MCF 10A (cell line): ENCODE data around the gene GTPBP6. TPM values are rescaled to one million over a fixed set of nuclear protein-coding genes. Genes with fewer than 3 reads are reported as not detected.
"Not testable (repeated sequence)": the region's sequence is repeated elsewhere in the genome, so short reads cannot be mapped to it uniquely, and the experiment has no call there.

Experiments used
- BruUV-seq: library from RNA; stranded (reverse); fragments of 400-500 nt; replicated peaks from 2 replicates; lab custom pipeline; 2021; lab: Mats Ljungman, UMichigan
- CTCF ChIA-PET: fragments of 300-600 bp; sonication (Branson Sonifier 250); formaldehyde crosslinking; extraction: SDS; loops from one replicate; lab custom pipeline; 2021; ENCODE audit warnings: antibody characterized with exemption, inconsistent platforms; lab: Yijun Ruan, JAX
- POLR2A ChIA-PET: fragments of 300-600, 350-650 bp; sonication (Branson Sonifier 250); formaldehyde crosslinking; extraction: SDS; loops from one replicate; lab custom pipeline; 2020; ENCODE audit warnings: antibody characterized with exemption, inconsistent platforms; lab: Yijun Ruan, JAX
- DNase-seq: peaks from one replicate; pipeline ENCODE4 v3.0.0-alpha.2; 2018; ENCODE audit not compliant: unreplicated experiment
- H3K27ac Mint-ChIP-seq: one replicate; pipeline ENCODE4 v1.8.0; 2022; ENCODE audit warnings: mild to moderate bottlenecking, low read depth, mixed read lengths; ENCODE audit not compliant: unreplicated experiment
- H3K27me3 Mint-ChIP-seq: one replicate; pipeline ENCODE4 v1.8.0; 2022; ENCODE audit warnings: mixed read lengths; ENCODE audit not compliant: insufficient read depth, unreplicated experiment
- H3K36me3 Mint-ChIP-seq: one replicate; pipeline ENCODE4 v1.8.0; 2022; ENCODE audit warnings: mild to moderate bottlenecking, moderate library complexity, mixed read lengths; ENCODE audit not compliant: insufficient read depth, unreplicated experiment
- H3K4me1 Mint-ChIP-seq: one replicate; pipeline ENCODE4 v1.8.0; 2022; ENCODE audit warnings: mixed read lengths; ENCODE audit not compliant: insufficient read depth, unreplicated experiment
- H3K4me3 Mint-ChIP-seq: one replicate; pipeline ENCODE4 v1.8.0; 2022; ENCODE audit warnings: mild to moderate bottlenecking, moderate library complexity, mixed read lengths; ENCODE audit not compliant: unreplicated experiment
- H3K9me3 Mint-ChIP-seq: one replicate; pipeline ENCODE4 v1.8.0; 2022; ENCODE audit warnings: mixed read lengths; ENCODE audit not compliant: unreplicated experiment
- intact Hi-C: fragments of 100-400 bp; cut with micrococcal nuclease; formaldehyde crosslinking; loops from 2 replicates; pipeline ENCODE4 v1.14.1; 2022
- total RNA-seq: library from RNA; stranded (reverse); gene quantifications from 2 replicates; pipeline ENCODE4 v1.2.3, GENCODE V29; 2022
- TF ChIP-seq, protein P1 (sequence below): fragments of 200-600 bp; IDR thresholded peaks from one replicate; pipeline ENCODE4 v1.8.0; 2022; ENCODE audit warnings: antibody characterized with exemption, mild to moderate bottlenecking; ENCODE audit not compliant: unreplicated experiment

GTPBP6 gene
- total RNA-seq, 1 experiment from 2014 or later = 73.4 TPM

DNA sequence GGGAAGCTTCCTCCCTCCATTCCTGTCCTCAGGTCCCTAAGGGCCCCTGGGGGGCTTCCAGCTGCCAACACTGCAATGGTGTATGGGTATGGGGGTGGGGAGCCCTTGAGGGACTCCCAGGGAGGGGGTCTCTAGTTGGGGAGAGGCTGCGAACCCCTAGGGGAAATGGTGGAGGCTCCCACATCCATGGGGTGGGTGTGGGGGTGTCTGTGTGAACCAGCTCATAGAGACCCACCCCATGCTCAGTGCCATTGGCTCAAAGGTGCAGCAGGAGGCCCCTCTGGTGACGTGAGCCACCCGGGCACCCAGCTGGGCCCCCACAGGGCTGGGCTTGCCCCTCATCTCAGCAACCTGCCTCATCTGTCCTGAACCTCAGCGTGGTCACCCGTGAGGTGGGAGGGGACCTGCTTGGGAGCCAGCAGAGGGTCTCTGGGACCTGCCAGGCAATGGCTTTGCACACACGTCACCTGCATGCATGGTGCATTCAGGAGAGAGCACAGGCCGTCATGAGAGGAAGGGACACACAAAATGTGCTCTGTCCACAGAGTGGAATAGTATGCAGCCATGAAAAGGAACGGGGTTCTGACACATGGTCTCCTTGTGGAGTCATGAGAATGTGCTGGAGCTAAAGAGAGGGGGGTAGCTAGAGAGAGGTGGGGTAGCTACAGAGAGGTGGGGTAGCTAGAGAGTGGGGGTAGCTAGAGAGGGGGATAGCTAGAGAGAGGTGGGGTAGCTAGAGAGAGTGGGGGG is 60.1 kb downstream of the GTPBP6 start:
- ChIA-PET POLR2A (no interaction called here), CTCF (no interaction called here)
- Mint-ChIP-seq H3K4me3 (no peak overlapping the region), H3K36me3 (no peaks in the 10 kb centered on the region), H3K4me1 (no peaks in the 10 kb centered on the region), H3K27me3 (no peaks in the 10 kb centered on the region), H3K9me3 (no peaks in the 10 kb centered on the region), H3K27ac (no peak overlapping the region)
- intact Hi-C loops = no loop called here
- TF ChIP-seq, protein P1, sequence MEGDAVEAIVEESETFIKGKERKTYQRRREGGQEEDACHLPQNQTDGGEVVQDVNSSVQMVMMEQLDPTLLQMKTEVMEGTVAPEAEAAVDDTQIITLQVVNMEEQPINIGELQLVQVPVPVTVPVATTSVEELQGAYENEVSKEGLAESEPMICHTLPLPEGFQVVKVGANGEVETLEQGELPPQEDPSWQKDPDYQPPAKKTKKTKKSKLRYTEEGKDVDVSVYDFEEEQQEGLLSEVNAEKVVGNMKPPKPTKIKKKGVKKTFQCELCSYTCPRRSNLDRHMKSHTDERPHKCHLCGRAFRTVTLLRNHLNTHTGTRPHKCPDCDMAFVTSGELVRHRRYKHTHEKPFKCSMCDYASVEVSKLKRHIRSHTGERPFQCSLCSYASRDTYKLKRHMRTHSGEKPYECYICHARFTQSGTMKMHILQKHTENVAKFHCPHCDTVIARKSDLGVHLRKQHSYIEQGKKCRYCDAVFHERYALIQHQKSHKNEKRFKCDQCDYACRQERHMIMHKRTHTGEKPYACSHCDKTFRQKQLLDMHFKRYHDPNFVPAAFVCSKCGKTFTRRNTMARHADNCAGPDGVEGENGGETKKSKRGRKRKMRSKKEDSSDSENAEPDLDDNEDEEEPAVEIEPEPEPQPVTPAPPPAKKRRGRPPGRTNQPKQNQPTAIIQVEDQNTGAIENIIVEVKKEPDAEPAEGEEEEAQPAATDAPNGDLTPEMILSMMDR = no peak
- DNase-seq = no peak
- BruUV-seq = no TSS peak

- Mint-ChIP-seq H3K9me3 (peaks cover under 1% of the 10 kb centered on the region), H3K4me1 (no peaks in the 10 kb centered on the region), H3K36me3 (no peaks in the 10 kb centered on the region), H3K27ac (no peak overlapping the region), H3K4me3 (no peak overlapping the region), H3K27me3 (no peaks in the 10 kb centered on the region)
- BruUV-seq = no TSS peak
- DNase-seq = no peak
- ChIA-PET POLR2A (no interaction called here), CTCF (no interaction called here)
- intact Hi-C loops = no loop called here
- TF ChIP-seq, protein P1 = no peak
These were observed 60.8 kb downstream of the GTPBP6 start for GRCh38 chrX:257681-258289.

- H3K36me3 Mint-ChIP-seq, CTCF ChIA-PET, H3K4me1 Mint-ChIP-seq, H3K4me3 Mint-ChIP-seq, POLR2A ChIA-PET, H3K27me3 Mint-ChIP-seq, H3K27ac Mint-ChIP-seq, intact Hi-C loops, H3K9me3 Mint-ChIP-seq, DNase-seq, BruUV-seq: not testable (repeated sequence)
These were observed 61.5 kb downstream of the GTPBP6 start for GRCh38 chrX:257054-257453.

DNA sequence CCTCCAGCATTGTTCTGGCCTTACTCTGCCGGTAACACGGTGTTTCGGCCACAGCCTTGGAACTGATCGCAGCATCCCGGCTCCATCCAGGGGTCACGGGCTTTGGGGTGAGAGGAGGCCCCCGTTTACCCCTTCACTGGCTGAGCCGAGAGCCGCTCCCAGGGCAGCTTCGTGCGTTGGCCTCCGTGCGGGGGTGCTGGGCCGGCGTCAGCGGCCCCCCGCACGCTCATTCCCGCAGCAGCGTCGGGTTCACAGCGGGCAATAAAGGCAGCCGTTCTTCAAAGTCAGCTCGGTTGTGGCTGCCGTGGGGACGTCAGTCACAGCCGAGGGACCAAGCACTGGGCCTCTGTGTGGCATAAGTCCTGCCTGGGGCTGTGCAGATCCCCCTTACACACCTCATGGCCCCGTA is 62.7 kb downstream of the GTPBP6 start:
- ChIA-PET CTCF (no interaction called here), POLR2A (no interaction called here)
- no TSS peak for BruUV-seq
- Mint-ChIP-seq H3K9me3 (peaks cover 9% of the 10 kb centered on the region), H3K4me1 (no peaks in the 10 kb centered on the region), H3K4me3 (no peak overlapping the region), H3K27ac (no peak overlapping the region), H3K27me3 (no peaks in the 10 kb centered on the region), H3K36me3 (no peaks in the 10 kb centered on the region)
- TF ChIP-seq, protein P1 = no peak
- intact Hi-C loops = no loop called here
- no peak for DNase-seq

Other genes starting within 250 kb of the GTPBP6 start
- gene PLCXD1, start 37.4 kb downstream of the GTPBP6 start, total RNA-seq = 7.6 and 12.0 TPM in 2 replicates
- gene PPP2R3B, start 68.1 kb upstream of the GTPBP6 start, total RNA-seq = 13.7 and 14.0 TPM in 2 replicates